Activated CD4-positive, alpha-beta T cell treated with anti-CD3 and anti-CD28 coated beads for 1 hour (primary cell): ENCODE measurements around the gene RIMBP2.
"Not testable (repeated sequence)": the region's sequence is repeated elsewhere in the genome, so short reads cannot be mapped to it uniquely, and the experiment has no call there.

Experiments used
- DNase-seq: peaks from one replicate; pipeline ENCODE4 v3.0.0-alpha.2; 2020

The RIMBP2 gene

DNA sequence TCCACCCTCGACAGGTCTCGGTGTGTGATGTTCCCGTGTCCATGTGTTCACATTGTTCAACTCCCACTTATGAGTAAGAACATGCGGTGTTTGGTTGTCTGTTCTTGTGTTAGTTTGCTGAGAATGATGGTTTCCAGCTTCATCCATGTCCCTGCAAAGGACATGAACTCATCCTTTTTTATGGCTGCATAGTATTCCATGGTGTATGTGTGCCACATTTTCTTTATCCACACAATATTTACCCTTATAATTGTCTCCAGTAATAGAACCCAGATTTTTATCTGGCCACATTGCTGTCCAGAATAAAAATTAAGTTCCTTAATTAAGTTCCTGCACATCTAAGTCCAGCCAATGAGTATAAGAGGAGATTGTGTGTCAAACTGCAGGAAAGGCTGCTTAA, 22.3 kb upstream of the RIMBP2 start:
- DNase-seq = not testable (repeated sequence)

DNA sequence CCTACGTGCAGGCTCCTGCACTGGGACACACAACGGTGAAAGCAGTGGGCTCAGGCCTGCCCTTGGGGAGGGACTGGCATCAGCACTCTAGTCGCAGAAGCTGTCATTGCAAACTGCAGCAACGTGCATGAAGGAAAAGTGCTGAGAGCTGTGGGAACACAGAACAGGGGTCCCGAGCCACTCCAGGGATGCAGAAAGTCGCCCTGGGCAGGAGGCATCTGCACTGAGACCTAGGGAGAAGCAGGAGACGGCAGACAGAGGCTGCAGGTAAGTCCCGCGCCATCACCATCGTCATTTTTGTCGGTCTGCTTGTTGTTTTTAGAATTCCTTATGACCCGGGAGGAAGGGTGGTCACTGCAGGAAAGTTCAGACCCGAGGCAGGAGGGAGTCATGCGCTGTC, 21.6 kb upstream of the RIMBP2 start:
- no peak for DNase-seq

DNA sequence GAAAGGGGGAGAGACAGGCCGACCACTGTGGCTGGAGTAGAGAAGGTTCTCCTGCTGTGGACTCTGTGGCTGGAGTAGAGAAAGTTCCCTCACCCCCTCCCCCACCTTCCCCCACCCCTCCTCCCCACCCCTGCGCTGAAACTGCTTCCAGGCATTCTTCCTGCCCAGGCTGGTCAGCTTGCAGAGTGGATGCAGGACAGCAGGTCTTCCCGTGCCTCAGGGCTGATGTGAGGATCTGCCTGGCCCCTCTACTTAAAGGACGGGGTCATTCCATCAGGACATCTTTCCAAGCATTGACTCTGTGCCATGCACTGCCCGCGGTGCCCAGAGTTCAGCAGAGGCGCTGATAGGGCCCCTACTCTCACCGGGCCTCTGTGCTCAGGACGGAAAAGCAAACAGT, 13.2 kb upstream of the RIMBP2 start:
- no peak for DNase-seq

DNA sequence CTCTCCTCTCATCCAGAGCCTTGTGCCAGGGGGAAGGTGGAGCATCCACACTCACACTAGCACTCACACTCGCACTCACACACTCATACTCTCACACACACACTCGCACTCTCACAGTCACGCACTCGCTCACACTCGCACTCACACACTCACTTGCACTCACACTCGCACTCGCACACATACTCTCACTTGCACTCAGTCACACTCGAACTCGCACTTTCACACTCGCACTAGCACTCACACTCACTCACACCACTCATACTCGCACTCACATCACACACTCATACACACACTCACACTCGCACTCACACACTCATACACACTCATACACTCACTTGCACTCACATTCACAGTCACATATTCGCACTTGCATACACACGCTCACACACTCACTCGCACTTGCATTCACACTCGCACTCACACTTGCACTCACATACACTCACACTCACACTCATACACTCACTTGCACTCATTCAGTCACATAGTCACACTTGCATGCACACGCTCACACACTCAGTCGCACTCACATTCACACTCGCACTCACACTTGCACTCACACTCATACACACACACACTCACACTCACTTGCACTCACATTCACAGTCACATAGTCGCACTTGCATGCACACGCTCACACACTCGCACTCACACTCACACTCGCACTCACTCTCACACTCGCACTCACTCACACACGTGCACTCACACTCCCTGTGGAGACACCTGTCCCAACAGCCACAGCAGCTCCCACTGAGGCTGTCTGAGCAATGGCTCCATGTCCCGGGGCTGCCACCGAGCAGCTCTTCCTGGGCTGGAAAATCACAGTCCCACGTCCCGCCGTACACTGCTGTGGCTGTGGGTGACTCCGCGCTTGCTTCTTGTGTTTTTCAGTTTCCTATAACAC, 12.3 kb upstream of the RIMBP2 start:
- DNase-seq = no peak

DNA sequence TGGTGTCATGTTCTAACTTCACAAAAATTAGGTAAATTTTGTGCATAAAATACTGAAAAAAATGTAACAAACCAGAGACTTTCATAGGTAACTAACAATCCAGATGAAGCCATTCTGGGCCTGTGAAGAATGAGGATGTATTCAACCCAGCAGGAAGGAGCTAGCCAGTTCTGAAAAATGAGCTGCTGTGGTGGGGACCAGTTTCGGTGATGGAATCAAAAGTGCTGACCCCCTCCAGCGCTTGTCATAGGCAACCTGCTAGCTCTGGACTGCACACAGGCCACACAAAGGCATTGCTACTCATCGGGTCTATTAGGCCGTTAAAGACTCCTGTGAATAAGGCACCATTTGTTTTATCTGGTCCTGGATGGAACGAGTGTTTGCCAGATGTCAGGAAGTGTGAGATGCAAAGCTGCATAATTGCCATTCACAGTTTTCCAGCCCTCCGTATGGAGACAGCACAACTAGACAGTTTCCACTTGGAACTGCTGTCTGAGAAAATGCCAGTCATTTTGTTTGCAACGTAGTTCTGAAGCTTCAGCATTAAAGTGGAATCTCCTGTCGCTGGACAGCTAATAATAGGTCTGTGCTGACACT, 3.3 kb upstream of the RIMBP2 start:
- no peak for DNase-seq

DNA sequence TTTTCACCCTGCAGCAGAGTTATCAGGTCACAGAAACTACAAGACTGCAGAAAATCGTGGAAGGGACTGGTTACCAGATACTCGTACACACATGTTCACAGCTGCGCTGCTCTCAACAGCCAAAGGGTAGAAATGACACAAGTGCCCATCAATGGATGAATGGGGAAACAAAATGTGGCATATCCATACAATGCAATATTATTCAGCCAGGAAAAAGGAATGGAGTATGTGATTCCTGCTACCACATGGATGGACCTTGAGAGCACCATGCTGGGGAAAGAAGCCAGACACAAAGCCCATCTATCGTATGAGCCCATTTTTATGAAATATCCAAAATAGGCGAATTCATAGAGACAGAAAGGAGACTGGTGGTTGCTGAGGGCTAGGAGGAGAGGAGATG, 1.7 kb upstream of the RIMBP2 start:
- DNase-seq = no peak

DNA sequence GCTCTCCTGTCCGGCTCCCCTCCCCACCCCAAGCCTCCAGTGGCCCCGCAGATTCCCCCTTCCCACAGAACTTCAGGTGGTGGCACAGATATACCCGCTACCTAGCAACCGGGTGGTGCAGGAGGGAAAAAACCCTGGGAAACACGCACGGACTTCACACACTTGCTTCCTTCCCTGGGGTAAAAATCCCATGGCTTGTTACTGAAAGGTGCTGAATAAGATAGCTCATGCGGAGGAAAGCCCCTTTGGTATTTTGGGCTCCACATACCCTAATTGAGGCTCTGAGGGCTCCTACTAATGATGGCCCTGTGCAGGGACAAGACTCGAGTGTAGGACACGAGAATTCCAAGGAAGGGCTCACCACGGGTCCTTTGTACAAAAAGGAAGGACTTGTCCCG, 869 bp upstream of the RIMBP2 start:
- DNase-seq = no peak

DNA sequence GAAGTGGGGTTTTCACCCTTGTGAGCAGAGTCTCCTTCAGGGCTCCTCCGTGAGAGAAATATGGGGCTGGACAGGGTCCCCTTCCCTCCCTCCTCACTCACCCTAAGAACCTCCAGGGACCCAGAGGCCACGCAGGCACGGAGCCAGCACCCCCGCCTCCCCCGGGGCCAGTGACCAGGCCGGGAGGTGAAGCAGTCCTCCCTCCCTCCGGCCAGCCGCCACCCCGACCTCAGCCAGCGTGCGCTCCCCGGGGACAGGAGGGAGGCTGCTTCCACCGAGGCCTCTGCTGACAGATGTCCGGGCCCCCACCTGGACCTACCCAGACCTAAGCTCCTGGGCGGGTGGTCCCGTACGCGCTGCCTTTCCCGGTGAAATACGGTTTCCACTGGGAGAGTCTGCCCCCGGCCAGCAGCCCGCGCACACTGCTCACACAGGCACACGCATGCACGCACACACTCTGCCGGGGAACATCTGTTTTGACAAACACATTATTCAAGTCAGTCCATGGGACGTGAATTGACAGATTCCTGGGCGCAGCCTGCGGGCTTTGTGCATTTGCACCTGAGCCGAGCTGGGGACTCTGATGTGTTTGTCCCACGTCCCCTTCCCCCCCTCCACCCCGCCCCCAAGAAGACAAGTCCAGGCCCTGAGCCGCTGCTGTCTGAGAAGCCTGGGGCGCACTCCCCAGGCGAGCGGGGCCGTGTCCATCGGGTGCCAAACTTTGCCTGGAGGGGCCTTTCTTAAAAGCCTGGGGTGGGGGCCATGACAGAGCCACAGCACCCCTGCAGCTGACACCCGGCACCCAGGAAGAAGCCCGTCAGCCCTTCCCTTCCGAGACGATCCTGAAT, 725 bp downstream of the RIMBP2 start:
- DNase-seq = no peak

DNA sequence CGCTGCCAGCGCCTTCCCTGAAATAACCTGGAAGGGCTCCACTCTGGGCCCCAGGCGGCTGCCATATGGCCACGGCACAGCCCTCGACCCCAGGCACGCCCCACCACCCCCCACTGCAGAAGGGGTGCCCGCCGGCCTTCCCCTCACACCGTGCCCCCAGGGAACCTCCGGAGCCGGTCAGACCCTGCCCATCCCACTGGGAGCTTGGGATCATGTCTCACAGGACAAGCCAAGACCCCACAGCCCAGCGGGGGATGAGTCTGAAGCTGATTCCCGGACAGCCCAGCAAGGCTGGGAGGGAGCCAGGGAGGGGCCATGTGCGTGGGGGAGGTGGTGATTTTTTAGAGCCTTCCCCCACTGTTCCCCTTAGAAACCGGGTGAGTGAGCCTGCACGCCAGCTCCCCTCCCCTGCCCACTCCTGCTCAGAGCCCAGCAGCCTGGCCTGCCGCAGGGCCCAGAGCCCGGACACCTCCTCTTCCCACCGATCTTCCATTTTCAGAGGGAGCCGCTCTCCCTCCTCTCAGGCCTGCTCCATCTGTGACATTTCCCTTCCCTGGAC, 1.4 kb downstream of the RIMBP2 start:
- no peak for DNase-seq

DNA sequence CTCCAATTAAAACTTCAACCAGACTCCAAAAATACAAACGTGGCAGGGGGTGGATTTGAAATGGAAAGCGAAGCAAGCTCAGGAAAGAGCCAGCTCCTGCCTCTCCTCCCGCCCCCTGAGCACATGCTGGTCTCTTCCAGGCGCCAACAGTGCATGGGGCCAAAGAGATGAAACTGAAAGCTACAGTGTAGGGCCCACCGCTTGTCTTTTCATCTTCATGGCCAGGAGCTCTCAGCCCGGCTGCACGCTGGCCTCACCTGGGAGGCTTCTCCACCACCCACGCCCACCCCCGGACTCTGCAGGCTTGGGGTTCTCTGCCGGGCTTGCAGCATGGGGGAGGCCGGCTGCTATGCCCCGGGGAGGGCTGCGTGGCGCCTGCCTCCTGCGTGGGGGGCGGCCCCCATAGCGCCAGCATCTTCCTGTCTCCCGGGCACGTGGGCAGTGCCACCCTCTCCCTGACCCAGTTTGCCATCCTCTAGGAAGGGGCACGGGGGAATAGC, 2.0 kb downstream of the RIMBP2 start:
- DNase-seq = no peak

DNA sequence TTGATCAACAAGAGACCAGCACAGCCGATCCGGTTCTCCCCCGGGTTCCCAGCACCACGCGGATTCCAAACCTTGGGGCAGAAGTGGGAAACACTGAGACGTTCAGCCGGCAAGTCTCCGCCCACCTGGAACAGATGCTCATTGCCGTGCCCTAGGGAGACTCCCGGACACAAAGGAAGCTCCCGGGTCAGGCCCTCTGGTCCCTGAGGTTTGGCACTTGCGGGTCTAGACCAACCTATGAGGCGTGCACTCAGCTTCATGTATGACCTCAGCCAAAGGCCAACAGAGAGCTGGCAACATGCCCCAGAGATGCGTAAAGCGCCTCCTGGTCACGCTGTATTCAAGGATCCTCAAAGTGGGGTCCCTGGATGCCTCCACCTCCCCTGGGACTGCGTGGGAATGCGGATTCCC, 2.5 kb downstream of the RIMBP2 start:
- no peak for DNase-seq

DNA sequence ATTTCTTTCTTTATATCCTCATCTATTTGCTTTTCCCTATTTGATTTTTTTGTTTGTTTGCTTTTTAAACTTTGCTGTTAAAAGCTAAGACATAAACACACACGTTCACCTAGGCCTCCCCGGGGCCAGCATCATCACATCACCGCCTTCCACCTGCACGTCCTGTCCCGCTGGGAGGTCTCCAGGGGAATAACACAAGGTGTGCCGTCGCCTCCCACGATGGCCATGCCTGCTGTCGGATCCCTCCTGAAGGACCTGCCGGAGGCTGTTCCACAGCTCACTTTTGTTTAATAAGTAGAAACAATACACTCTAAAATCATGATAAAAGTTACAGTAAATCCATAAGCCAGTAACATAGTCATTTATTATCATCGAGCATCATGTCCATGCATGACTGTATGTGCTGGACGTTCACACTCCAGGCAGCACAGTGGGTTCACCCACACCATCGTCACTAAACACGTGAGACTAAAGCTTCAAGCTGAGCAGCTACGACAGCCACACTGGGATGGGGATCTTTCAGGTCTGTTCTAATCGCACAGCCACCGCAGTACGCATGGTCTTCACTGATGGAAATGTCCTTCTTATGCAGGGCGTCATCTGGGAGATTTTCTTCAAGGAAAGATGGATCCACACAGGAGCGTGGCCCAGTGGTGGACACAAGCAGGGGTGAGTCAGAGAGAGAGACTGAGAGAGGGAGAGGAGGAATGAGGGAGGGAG, 3.6 kb downstream of the RIMBP2 start:
- DNase-seq = peak; percentile 1

DNA sequence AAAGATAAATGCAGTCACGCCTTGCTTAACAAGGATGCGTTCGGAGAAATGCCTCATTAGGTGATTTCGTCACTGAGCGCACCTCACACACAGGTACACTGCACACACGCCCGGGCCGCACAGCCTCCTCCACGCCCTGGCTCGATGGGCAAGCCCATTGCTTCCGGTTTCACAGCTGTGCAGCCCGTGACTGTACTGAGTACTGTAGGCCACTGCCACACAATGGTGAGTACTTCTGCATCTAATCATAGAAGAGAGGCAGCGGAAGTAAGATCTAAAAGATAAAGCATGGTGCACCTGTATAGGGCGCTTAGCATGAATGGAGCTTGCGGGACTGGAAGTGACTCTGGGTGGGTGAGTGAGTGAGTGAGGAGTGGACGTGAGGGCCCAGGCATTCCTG, 4.3 kb downstream of the RIMBP2 start:
- DNase-seq = no peak

DNA sequence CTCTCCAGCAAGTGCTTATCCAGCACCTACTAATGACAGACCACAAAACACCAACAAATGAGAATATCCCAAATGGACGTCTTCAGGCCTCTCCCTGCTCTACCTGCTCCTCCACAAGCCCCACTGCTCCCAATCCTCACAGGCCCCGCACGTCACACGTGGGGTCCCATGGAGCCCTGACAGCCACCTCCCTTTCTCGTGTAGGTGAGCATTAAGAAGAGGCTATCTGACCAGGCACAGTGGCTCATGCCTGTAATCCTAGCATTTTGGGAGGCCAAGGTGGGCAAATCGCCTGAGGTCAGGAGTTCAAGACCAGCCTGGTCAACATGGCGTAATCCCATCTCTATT, 5.4 kb downstream of the RIMBP2 start:
- no peak for DNase-seq

DNA sequence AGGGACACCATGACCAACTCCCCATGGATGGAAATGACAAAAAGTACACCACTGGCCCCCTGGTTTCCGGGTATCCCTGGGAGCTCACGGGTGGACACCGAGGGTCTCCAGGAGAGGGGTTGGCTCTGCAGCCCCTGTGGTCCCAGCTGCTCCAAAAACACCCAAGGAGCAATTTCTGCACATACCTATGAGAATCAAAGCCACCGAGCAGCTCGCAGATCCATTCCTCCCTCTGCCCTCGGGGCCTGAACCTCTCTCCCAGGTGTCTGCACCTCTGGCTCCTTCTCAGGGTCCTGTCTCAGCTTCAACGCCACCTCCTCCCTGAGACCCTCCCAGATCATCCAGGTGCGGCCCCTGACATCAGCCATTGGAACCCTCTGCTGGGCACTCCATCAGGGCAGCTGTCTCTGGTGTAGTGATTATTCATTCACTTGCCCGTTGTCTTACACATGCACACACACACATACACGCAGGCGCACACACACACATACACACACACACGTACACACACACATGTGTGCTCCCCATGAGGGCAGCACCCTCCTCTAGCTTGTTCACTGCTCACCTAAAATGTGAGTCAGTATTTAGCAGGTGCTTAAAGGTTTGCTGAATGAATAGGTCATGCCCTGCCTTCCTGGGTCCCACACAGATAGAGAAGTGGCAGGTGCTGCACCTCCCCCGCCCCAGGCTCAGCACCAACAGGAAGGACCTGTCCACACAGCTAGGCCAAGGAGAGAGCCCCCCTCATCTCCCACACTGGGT, 5.9 kb downstream of the RIMBP2 start:
- DNase-seq = no peak

DNA sequence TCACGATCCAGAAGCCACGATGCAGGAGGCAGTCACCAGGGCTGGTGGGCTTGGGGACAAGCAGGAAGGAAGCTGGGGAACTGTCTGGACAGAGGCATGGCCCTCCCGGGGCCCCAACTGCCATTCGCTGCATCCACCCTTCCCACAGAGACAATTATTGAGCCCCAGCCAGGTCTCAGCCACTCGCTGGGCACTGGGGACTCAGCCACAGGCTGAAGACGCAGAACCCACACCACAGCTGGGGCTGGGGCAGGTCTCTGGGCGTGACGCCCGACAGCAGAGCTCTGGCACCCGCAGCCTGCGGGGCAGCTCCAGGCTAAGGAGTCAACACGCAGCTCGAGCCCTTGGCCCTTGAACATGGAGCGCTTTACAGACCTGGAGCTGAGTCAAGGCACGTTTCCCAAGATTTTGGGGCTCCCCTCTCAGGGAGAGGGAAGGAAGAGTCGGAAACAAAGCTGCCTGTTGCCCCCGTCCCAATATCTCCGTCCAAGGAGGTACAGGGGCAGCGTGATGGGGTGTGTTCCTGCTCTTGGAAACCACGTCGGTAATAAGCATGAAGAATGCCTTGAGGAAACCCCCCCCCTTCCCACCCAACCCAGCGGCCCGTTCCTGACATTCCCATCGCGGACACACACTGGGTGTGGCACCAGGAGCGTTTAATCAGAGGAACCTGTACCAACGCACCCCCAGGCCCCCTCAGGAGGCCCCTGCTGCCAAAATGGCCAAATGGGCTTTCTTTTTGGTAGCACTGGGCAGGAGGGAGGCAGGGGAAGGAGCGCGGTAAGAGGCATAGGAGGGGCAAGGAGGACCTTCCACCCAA, 6.7 kb downstream of the RIMBP2 start:
- no peak for DNase-seq

DNA sequence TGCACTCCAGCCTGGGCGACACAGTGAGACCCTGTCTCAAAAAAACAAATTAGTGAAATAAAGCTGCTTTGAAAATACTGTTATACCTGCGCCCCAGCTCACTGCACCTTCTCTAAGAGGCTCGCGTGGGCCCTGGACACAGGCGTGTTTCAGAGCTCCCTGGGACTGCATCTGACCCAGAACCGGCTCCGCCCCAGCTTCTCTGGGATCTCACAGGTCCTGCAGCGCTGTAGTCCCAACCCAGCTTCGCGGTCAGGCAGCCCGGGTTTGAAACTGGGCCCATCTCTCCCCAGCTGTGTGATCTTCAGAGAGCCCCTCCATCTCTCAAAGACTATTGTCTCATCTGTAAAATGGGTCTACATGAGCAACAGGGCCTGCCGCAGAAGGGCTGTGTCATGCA, 7.5 kb downstream of the RIMBP2 start:
- DNase-seq = no peak

DNA sequence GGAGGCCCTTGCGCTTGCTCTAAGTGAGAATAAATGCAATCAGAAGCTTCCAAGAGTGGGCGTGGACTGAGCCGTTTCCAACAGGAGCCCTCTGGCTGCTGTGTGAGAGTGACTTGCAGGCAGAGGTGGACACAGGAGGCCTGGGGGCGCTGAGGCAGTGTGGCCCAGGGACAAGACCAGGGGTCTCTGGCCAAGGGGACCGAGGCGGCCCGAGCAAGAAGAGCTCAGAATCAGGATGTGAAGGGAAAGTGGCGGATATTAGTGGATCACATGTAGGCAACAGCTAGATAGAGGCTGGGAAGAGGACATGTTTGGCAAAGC, 8.6 kb downstream of the RIMBP2 start:
- no peak for DNase-seq

DNA sequence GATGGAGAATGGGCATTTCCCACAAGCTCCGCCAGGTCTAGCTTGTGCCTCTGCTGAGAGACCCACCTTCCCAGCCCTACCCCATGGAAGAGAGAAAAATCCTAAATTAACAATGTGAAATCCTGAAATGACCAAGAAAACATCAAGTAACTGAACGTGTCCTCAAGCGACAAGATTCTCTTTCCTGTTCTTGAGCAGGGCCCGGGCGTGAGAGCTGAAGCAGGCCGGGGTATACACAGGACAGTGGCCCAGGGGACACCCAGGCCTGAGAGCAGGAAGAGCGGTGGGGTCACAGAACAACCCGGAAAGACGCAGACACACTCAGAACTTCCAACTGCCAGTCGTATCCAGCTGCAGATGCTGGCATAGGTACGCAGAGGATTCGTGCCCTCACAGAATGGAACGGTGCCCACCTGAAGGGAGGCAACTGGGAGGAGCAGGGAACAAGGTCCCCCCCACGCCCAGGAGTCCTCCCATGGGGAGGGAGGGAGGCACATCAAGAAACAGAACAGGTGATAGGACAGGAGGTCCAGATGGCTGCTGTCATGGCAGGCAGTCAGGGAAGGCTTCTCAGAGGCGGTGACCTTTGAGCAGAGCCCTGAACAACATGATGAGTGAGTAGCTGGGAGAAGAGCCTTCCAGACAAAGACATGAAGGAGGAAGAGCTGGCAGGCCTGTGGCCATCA, 9.1 kb downstream of the RIMBP2 start:
- DNase-seq = no peak

DNA sequence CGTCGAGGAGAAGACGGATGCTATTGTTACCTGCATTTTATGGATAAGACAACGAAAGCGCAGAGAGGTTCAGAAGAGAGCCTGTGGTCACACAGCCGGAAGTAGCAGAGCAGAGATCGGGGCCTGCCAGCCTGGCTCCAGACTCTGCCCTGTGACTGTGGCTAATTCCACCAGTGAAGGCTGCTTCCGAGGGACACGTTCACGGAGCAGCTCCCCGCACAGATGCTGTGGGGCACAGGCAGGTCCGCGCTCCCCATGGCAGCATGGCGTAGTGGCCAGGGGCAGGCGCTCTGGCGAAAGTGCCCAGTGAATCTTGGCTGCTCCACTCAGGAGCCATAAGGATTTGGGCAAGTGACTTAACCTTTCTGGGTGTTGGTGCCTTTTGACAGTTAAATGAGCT, 9.8 kb downstream of the RIMBP2 start:
- DNase-seq = no peak
